Hippocampal formation (tissue), 2 donors: Measurements from ENCODE around the gene TMEM132D.

Experiments used
- DNase-seq, 2 donors: peaks; one replicate each; lab custom pipeline; 2025; lab: John Stamatoyannopoulos, UW

The TMEM132D gene

GRCh38 chr12:129101816-129102215 is 802.0 kb downstream of the TMEM132D start:
- DNase-seq = no peak

- peak in 1 of 2 donors; percentile 33 for DNase-seq
Measured at GRCh38 chr12:129101404-129101803, 802.4 kb downstream of the TMEM132D start.

- no peak for DNase-seq
Measured at GRCh38 chr12:129097451-129097850, 806.4 kb downstream of the TMEM132D start.

- DNase-seq = no peak
Measured at GRCh38 chr12:129096968-129097367, 806.9 kb downstream of the TMEM132D start.

GRCh38 chr12:129096184-129096583 is 807.6 kb downstream of the TMEM132D start:
- no peak for DNase-seq

GRCh38 chr12:129089576-129089975 is 814.2 kb downstream of the TMEM132D start:
- DNase-seq = no peak

- no peak for DNase-seq
Measured at GRCh38 chr12:129084875-129085826, 818.7 kb downstream of the TMEM132D start.

- no peak for DNase-seq
Measured at GRCh38 chr12:129083121-129083840, 820.5 kb downstream of the TMEM132D start.

- DNase-seq = no peak
Measured at GRCh38 chr12:129082441-129082840, 821.4 kb downstream of the TMEM132D start.

GRCh38 chr12:129081755-129082250 is 822.0 kb downstream of the TMEM132D start:
- DNase-seq = no peak

- DNase-seq = no peak
Measured at GRCh38 chr12:129080821-129081220, 823.0 kb downstream of the TMEM132D start.

GRCh38 chr12:129080391-129080790 is 823.4 kb downstream of the TMEM132D start:
- no peak for DNase-seq

- no peak for DNase-seq
Measured at GRCh38 chr12:129079719-129080118, 824.1 kb downstream of the TMEM132D start.

- no peak for DNase-seq
Measured at GRCh38 chr12:129076441-129077320, 827.1 kb downstream of the TMEM132D start.

GRCh38 chr12:129075460-129076208 is 828.2 kb downstream of the TMEM132D start:
- DNase-seq = no peak

GRCh38 chr12:129074379-129074778 is 829.4 kb downstream of the TMEM132D start:
- DNase-seq = no peak

- no peak for DNase-seq
Measured at GRCh38 chr12:129073157-129073915, 830.5 kb downstream of the TMEM132D start.

GRCh38 chr12:129071362-129071761 is 832.5 kb downstream of the TMEM132D start:
- no peak for DNase-seq

GRCh38 chr12:129069886-129070285 is 833.9 kb downstream of the TMEM132D start:
- DNase-seq = no peak

- DNase-seq = no peak
Measured at GRCh38 chr12:129068684-129069083, 835.1 kb downstream of the TMEM132D start.
